H1 (cell line): ENCODE data around the gene ZFP1. TPM values are rescaled to one million over a fixed set of nuclear protein-coding genes. Genes with fewer than 3 reads are reported as not detected.
A peak's percentile ranks its signal among the peaks of the same experiment; 100 is the strongest.

ENCODE experiments used
- ATF2 ChIP-seq: IDR thresholded peaks from 2 replicates; pipeline ENCODE4 v1.6.1; 2012; ENCODE audit warnings: low read length, inconsistent platforms
- CHD7 ChIP-seq: fragments of 300-600 bp; sonication (generic); IDR thresholded peaks from 2 replicates; pipeline ENCODE4 v1.7.1; 2012; ENCODE audit warnings: low read length, moderate library complexity, mild to moderate bottlenecking, inconsistent platforms; ENCODE audit not compliant: insufficient replicate concordance
- CTBP2 ChIP-seq: IDR thresholded peaks from 2 replicates; pipeline ENCODE4 v1.7.0; 2011; ENCODE audit warnings: borderline replicate concordance, mild to moderate bottlenecking, moderate library complexity, mixed read lengths, low read length; ENCODE audit not compliant: insufficient read depth, insufficient read length
- FOSL1 ChIP-seq: IDR thresholded peaks from 2 replicates; pipeline ENCODE4 v1.6.1; 2011; ENCODE audit warnings: mild to moderate bottlenecking, low read depth, low read length, moderate library complexity; ENCODE audit not compliant: insufficient read depth
- POLR2AphosphoS5 ChIP-seq: IDR thresholded peaks from 2 replicates; pipeline ENCODE4 v1.6.1; 2011; ENCODE audit warnings: low read depth, low read length
- RXRA ChIP-seq: IDR thresholded peaks from 2 replicates; pipeline ENCODE4 v1.6.1; 2011; ENCODE audit warnings: low read depth, mild to moderate bottlenecking, low read length, moderate library complexity; ENCODE audit not compliant: insufficient read depth
- SIX5 ChIP-seq: IDR thresholded peaks from 2 replicates; pipeline ENCODE4 v1.6.1; 2011; ENCODE audit warnings: mild to moderate bottlenecking, low read depth, low read length
- TEAD4 ChIP-seq: IDR thresholded peaks from 2 replicates; pipeline ENCODE4 v1.6.1; 2012; ENCODE audit warnings: low read depth, low read length, inconsistent platforms, mixed read lengths
- polyA plus RNA-seq, 7 experiments: library from polyadenylated mRNA; depleted of rRNA in 3 of 7; stranded (reverse) in 5 of 7; unstranded in 2 of 7; fragments of >200 nt in 5 of 7; fragments of 200-250 nt in 2 of 7; gene quantifications; 1 replicate in 5 of 7; 2 replicates in 1 of 7; 4 replicates in 1 of 7; pipeline versions ENCODE4 v1.2.1 to v1.2.3, GENCODE V29; 2011 to 2013; ENCODE audit warnings: missing spikeins in 2 of 7, mixed read lengths in 2 of 7
- total RNA-seq: library from RNA; stranded (reverse); fragmentation: NEBNext Ultra II Directional; extraction: Animal tissue kit (Norgen Biotek cat#: 25700); gene quantifications from 2 replicates; pipeline ENCODE4 v1.2.1, GENCODE V29; 2021

Gene ZFP1
- total and polyA plus RNA-seq, 2 of the 8 experiments (the other 6 are each of a cell fraction or from before 2014, with no cell fraction given) = 4.0 to 11.2 TPM

GRCh38 chr16:75110637-75111513 lies 37.4 kb upstream of the ZFP1 start (continued):
- TF ChIP-seq CHD7 (no peak), TEAD4 (no peak), FOSL1 (no peak), CTBP2 (no peak), RXRA (no peak), ATF2 (peak; percentile 39; the same call in 1 of the 2 replicates), SIX5 (no peak), POLR2AphosphoS5 (peak; percentile 24; the same call in 1 of the 2 replicates)
